ENCODE data around the gene GNAT2. TPM values are rescaled to one million over a fixed set of nuclear protein-coding genes. Genes with fewer than 3 reads are reported as not detected.

The GNAT2 gene
- total and polyA plus RNA-seq, 10 of the 15 experiments (the other 5 are each of a cell fraction or from before 2014, with no cell fraction given): 0.08 to 1.3 (median 0.41) TPM

- Histone ChIP-seq H3K27me3 (replicated peaks in 1 of 2; ENCODE audit: control insufficient read depth in 2 of 2, insufficient read depth in 2 of 2, low read length in 1 of 2) (no peaks in the 10 kb centered on the region), H3K4me3 (no peak overlapping the region), H2AFZ (ENCODE audit: control insufficient read depth, low read depth, low read length) (no peak overlapping the region), H3K4me1 (ENCODE audit: control insufficient read depth, insufficient read depth, low read length) (0 out of 2 replicates have a peak, but pooled peaks cover 3% of the 10 kb centered on the region), H3K9ac (ENCODE audit: control insufficient read depth, insufficient read depth, low read length) (no peak overlapping the region), H3K4me2 (ENCODE audit: control insufficient read depth, insufficient read depth) (no peak overlapping the region), H3K27ac (ENCODE audit: control insufficient read depth, insufficient read depth) (no peak overlapping the region), H3K9me3 (replicated peaks; ENCODE audit: control insufficient read depth, insufficient read depth, low read length) (no peaks in the 10 kb centered on the region), H3K36me3 (ENCODE audit: control insufficient read depth in 2 of 2, insufficient read depth in 2 of 2, low read length in 1 of 2) (no peaks in the 10 kb centered on the region; a peak in 1 of 4 replicates), H3K79me2 (ENCODE audit: control insufficient read depth, insufficient read depth, low read length) (no peaks in the 10 kb centered on the region; the same call in 1 of the 2 replicates), H4K20me1 (ENCODE audit: control insufficient read depth, insufficient read depth) (no peaks in the 10 kb centered on the region)
- no peak for FAIRE-seq
- intact Hi-C loops (cut with micrococcal nuclease; ENCODE audit: unreplicated experiment) (loop anchor here (5.0 kb wide), 1 partner anchor 322 kb away; the partner anchor contains the start of gene AHCYL1), in situ Hi-C loops (cut with MboI) (no loop called here)
- ChIA-PET RAD21 (ENCODE audit: unreplicated experiment) (interaction anchor here (0.7 kb wide), 1 partner anchor 8 kb away, joined by 3 read pairs; no protein-coding TSS in a partner anchor), CTCF (interaction anchor here (3.7 kb wide), 1 partner anchor 20 kb away, joined by 23 read pairs; no protein-coding TSS in a partner anchor), SMC1A (ENCODE audit: uncharacterized antibody, unreplicated experiment) (interaction anchor here (1.1 to 1.2 kb wide), 2 partner anchors 10 to 94 kb away, joined by 3 read pairs; no protein-coding TSS in a partner anchor), POLR2A (no interaction called here)
- TF ChIP-seq, protein P1, sequence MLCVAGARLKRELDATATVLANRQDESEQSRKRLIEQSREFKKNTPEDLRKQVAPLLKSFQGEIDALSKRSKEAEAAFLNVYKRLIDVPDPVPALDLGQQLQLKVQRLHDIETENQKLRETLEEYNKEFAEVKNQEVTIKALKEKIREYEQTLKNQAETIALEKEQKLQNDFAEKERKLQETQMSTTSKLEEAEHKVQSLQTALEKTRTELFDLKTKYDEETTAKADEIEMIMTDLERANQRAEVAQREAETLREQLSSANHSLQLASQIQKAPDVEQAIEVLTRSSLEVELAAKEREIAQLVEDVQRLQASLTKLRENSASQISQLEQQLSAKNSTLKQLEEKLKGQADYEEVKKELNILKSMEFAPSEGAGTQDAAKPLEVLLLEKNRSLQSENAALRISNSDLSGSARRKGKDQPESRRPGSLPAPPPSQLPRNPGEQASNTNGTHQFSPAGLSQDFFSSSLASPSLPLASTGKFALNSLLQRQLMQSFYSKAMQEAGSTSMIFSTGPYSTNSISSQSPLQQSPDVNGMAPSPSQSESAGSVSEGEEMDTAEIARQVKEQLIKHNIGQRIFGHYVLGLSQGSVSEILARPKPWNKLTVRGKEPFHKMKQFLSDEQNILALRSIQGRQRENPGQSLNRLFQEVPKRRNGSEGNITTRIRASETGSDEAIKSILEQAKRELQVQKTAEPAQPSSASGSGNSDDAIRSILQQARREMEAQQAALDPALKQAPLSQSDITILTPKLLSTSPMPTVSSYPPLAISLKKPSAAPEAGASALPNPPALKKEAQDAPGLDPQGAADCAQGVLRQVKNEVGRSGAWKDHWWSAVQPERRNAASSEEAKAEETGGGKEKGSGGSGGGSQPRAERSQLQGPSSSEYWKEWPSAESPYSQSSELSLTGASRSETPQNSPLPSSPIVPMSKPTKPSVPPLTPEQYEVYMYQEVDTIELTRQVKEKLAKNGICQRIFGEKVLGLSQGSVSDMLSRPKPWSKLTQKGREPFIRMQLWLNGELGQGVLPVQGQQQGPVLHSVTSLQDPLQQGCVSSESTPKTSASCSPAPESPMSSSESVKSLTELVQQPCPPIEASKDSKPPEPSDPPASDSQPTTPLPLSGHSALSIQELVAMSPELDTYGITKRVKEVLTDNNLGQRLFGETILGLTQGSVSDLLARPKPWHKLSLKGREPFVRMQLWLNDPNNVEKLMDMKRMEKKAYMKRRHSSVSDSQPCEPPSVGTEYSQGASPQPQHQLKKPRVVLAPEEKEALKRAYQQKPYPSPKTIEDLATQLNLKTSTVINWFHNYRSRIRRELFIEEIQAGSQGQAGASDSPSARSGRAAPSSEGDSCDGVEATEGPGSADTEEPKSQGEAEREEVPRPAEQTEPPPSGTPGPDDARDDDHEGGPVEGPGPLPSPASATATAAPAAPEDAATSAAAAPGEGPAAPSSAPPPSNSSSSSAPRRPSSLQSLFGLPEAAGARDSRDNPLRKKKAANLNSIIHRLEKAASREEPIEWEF (IDR thresholded peaks at IDR 0.05; ENCODE audit: insufficient replicate concordance, low read depth, low read length): no peak
- TF ChIP-seq NFIC (IDR thresholded peaks at IDR 0.05; ENCODE audit: low read depth, low read length) (no peak), JUND (IDR thresholded peaks at IDR 0.05; ENCODE audit: low read depth, low read length) (no peak), CREB1 (IDR thresholded peaks at IDR 0.05; ENCODE audit: low read depth) (no peak), ZZZ3 (IDR thresholded peaks at IDR 0.05; ENCODE audit: control insufficient read depth, insufficient read length, low read depth) (no peak), RAD51 (IDR thresholded peaks at IDR 0.05) (no peak), HDAC2 (IDR thresholded peaks at IDR 0.05) (no peak)
- no TSS peak for BruUV-seq (replicated peaks)
- 46% methylated on average over 5 of the region's 5 CpGs for WGBS (ENCODE audit: insufficient coverage, insufficient replicate concordance, low lambda C conversion rate, missing lambda C conversion rate)
- ATAC-seq: no peak
- DNase-seq (ENCODE audit: low read depth, low spot score): no peak
Observed at GRCh38 chr1:109659997-109660690, 40.7 kb upstream of the GNAT2 start.

Measured in GM12878 (cell line).